ENCODE measurements around the gene NRTN. TPM values are rescaled to one million over a fixed set of nuclear protein-coding genes. Genes with fewer than 3 reads are reported as not detected.
A peak's percentile ranks its signal among the peaks of the same experiment; 100 is the strongest.

NRTN gene
- total and polyA plus RNA-seq, 2 of the 13 experiments (the other 11 are each of a cell fraction or from before 2014, with no cell fraction given), result 4.1 to 5.3 TPM

DNA sequence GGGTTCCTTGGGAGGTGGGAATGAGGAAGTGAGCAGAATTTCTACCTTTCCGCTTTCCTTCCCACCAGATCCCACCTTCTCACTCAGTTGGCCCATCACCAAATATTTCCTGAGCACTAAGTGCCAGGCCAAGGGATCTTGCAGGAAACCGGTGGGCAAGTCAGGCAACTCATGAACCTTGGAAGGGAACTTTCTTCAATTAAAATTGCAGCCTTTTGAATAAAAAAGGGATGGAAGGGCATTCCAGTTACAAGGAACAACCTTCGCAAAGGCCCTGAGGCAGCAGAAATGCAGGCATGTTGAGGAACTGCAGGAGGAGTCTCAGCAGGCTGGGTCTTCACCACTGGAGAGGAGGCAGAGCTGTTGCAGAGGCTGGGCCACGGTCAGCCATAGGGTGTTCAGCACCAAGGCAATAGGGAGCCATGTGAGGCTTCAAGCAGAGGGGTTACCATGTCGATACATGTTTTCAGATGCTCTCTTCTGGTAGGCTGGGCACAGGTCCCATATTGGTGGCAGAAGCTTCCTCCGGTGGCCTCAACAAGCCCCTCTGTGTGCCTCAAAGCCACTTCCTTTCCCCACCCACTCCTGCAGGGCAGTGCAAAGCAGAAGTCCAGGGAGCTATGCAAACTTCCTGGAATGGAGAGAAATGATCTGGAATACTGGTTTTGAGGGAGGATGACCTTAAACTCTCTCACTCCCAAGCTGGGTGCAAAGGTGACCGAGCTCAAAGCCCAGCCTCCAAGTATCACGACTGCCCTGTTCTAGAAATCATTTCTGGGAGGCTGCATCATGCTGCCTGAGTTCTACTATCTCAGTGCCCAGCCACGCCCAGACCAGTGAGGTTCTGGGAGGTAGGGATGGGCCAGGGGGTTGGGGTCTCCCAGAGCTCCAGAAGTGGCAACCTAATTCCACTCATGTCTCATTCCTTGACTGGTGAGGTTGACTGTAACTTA is 34.5 kb downstream of the NRTN start, which contains the start of gene FUT6 (continued):
- TF ChIP-seq, protein P1, sequence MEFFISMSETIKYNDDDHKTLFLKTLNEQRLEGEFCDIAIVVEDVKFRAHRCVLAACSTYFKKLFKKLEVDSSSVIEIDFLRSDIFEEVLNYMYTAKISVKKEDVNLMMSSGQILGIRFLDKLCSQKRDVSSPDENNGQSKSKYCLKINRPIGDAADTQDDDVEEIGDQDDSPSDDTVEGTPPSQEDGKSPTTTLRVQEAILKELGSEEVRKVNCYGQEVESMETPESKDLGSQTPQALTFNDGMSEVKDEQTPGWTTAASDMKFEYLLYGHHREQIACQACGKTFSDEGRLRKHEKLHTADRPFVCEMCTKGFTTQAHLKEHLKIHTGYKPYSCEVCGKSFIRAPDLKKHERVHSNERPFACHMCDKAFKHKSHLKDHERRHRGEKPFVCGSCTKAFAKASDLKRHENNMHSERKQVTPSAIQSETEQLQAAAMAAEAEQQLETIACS (CRISPR knock-in tag; IDR thresholded peaks at IDR 0.05), result peak; percentile 10; the same call in 1 of the 2 replicates
- TF ChIP-seq HOXA3 (CRISPR knock-in tag; IDR thresholded peaks at IDR 0.05) (peak; percentile 45), TEAD3 (CRISPR knock-in tag; optimal IDR thresholded peaks at IDR 0.05; ENCODE audit: borderline replicate concordance) (peak; percentile 74), ZNF317 (CRISPR knock-in tag; IDR thresholded peaks at IDR 0.05) (peak; percentile 56), KAT8 (CRISPR knock-in tag; IDR thresholded peaks at IDR 0.05) (peak; percentile 59; the same call in 1 of the 2 replicates), SYNCRIP (IDR thresholded peaks at IDR 0.05; ENCODE audit: insufficient read depth, low read depth, low read length) (no peak), EEA1 (CRISPR knock-in tag; IDR thresholded peaks at IDR 0.05; ENCODE audit: borderline replicate concordance) (no peak; the same call in 1 of the 2 replicates), ESRRA (CRISPR knock-in tag; IDR thresholded peaks at IDR 0.05; ENCODE audit: low read depth) (peak; percentile 95)
- TF ChIP-seq, protein P2, sequence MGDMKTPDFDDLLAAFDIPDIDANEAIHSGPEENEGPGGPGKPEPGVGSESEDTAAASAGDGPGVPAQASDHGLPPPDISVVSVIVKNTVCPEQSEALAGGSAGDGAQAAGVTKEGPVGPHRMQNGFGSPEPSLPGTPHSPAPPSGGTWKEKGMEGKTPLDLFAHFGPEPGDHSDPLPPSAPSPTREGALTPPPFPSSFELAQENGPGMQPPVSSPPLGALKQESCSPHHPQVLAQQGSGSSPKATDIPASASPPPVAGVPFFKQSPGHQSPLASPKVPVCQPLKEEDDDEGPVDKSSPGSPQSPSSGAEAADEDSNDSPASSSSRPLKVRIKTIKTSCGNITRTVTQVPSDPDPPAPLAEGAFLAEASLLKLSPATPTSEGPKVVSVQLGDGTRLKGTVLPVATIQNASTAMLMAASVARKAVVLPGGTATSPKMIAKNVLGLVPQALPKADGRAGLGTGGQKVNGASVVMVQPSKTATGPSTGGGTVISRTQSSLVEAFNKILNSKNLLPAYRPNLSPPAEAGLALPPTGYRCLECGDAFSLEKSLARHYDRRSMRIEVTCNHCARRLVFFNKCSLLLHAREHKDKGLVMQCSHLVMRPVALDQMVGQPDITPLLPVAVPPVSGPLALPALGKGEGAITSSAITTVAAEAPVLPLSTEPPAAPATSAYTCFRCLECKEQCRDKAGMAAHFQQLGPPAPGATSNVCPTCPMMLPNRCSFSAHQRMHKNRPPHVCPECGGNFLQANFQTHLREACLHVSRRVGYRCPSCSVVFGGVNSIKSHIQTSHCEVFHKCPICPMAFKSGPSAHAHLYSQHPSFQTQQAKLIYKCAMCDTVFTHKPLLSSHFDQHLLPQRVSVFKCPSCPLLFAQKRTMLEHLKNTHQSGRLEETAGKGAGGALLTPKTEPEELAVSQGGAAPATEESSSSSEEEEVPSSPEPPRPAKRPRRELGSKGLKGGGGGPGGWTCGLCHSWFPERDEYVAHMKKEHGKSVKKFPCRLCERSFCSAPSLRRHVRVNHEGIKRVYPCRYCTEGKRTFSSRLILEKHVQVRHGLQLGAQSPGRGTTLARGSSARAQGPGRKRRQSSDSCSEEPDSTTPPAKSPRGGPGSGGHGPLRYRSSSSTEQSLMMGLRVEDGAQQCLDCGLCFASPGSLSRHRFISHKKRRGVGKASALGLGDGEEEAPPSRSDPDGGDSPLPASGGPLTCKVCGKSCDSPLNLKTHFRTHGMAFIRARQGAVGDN (CRISPR knock-in tag; IDR thresholded peaks at IDR 0.05), result peak; percentile 33; the same call in 1 of the 2 replicates
- TF ChIP-seq, protein P3, sequence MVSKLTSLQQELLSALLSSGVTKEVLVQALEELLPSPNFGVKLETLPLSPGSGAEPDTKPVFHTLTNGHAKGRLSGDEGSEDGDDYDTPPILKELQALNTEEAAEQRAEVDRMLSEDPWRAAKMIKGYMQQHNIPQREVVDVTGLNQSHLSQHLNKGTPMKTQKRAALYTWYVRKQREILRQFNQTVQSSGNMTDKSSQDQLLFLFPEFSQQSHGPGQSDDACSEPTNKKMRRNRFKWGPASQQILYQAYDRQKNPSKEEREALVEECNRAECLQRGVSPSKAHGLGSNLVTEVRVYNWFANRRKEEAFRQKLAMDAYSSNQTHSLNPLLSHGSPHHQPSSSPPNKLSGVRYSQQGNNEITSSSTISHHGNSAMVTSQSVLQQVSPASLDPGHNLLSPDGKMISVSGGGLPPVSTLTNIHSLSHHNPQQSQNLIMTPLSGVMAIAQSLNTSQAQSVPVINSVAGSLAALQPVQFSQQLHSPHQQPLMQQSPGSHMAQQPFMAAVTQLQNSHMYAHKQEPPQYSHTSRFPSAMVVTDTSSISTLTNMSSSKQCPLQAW (CRISPR knock-in tag; IDR thresholded peaks at IDR 0.05), result peak; percentile 83
- TF ChIP-seq, protein P4, sequence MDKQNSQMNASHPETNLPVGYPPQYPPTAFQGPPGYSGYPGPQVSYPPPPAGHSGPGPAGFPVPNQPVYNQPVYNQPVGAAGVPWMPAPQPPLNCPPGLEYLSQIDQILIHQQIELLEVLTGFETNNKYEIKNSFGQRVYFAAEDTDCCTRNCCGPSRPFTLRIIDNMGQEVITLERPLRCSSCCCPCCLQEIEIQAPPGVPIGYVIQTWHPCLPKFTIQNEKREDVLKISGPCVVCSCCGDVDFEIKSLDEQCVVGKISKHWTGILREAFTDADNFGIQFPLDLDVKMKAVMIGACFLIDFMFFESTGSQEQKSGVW (CRISPR knock-in tag; IDR thresholded peaks at IDR 0.05; ENCODE audit: borderline replicate concordance), result no peak
- TF ChIP-seq, protein P5, sequence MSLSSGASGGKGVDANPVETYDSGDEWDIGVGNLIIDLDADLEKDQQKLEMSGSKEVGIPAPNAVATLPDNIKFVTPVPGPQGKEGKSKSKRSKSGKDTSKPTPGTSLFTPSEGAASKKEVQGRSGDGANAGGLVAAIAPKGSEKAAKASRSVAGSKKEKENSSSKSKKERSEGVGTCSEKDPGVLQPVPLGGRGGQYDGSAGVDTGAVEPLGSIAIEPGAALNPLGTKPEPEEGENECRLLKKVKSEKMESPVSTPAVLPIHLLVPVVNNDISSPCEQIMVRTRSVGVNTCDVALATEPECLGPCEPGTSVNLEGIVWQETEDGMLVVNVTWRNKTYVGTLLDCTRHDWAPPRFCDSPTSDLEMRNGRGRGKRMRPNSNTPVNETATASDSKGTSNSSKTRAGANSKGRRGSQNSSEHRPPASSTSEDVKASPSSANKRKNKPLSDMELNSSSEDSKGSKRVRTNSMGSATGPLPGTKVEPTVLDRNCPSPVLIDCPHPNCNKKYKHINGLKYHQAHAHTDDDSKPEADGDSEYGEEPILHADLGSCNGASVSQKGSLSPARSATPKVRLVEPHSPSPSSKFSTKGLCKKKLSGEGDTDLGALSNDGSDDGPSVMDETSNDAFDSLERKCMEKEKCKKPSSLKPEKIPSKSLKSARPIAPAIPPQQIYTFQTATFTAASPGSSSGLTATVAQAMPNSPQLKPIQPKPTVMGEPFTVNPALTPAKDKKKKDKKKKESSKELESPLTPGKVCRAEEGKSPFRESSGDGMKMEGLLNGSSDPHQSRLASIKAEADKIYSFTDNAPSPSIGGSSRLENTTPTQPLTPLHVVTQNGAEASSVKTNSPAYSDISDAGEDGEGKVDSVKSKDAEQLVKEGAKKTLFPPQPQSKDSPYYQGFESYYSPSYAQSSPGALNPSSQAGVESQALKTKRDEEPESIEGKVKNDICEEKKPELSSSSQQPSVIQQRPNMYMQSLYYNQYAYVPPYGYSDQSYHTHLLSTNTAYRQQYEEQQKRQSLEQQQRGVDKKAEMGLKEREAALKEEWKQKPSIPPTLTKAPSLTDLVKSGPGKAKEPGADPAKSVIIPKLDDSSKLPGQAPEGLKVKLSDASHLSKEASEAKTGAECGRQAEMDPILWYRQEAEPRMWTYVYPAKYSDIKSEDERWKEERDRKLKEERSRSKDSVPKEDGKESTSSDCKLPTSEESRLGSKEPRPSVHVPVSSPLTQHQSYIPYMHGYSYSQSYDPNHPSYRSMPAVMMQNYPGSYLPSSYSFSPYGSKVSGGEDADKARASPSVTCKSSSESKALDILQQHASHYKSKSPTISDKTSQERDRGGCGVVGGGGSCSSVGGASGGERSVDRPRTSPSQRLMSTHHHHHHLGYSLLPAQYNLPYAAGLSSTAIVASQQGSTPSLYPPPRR (CRISPR knock-in tag; IDR thresholded peaks at IDR 0.05; ENCODE audit: borderline replicate concordance), result peak; percentile 64
